Ascending aorta (tissue), 2 donors: Measurements from ENCODE around the gene C8G. TPM values are rescaled to one million over a fixed set of nuclear protein-coding genes. Genes with fewer than 3 reads are reported as not detected.

ENCODE experiments used
- DNase-seq, 2 donors: peaks; one replicate each; pipeline ENCODE4 v3.0.0-alpha.2; 2019; ENCODE audit warnings: low spot score in 2 of 2
- H3K27ac ChIP-seq, 2 donors: fragments of 200-600 bp; sonication (generic); one replicate each; pipeline ENCODE4 v1.5.1; 2016 to 2017; ENCODE audit warnings: mild to moderate bottlenecking in 1 of 2
- H3K27me3 ChIP-seq: fragments of 200-600 bp; sonication (generic); one replicate; pipeline ENCODE4 v1.5.1; 2017
- H3K36me3 ChIP-seq, 2 donors: fragments of 200-600 bp; sonication (generic); one replicate each; pipeline ENCODE4 v1.5.1; 2016
- H3K4me1 ChIP-seq, 2 donors: fragments of 200-600 bp; sonication (generic); one replicate each; pipeline ENCODE4 v1.5.1; 2016 to 2017; ENCODE audit warnings: mild to moderate bottlenecking in 1 of 2
- H3K4me3 ChIP-seq, 2 donors: fragments of 200-600 bp; sonication (generic); one replicate each; pipeline ENCODE4 v1.5.1; 2016 to 2017; ENCODE audit warnings: mild to moderate bottlenecking in 1 of 2
- H3K9me3 ChIP-seq, 2 donors: fragments of 200-600 bp; sonication (generic); one replicate each; pipeline ENCODE4 v1.5.1; 2016
- CTCF ChIP-seq, 3 experiments: fragments of 200-600 bp in 2 of 3; fragments of 450-650 bp in 1 of 3; sonication (generic) in 2 of 3; IDR thresholded peaks; one replicate each; pipeline ENCODE4 v1.5.1; 2016 to 2019; ENCODE audit warnings: antibody characterized with exemption in 3 of 3, mild to moderate bottlenecking in 1 of 3, moderate library complexity in 1 of 3
- intact Hi-C: fragments of 100-400 bp; cut with DNase I; formaldehyde crosslinking; loops from one replicate; pipeline ENCODE4 v1.15.1; 2023
- total RNA-seq: library from RNA; depleted of rRNA; stranded (reverse); fragments of >200 nt; gene quantifications from one replicate; pipeline ENCODE4 v1.1.0, GENCODE V29; 2016

Gene C8G
- total RNA-seq, 1 donor from 2014 or later = 8.6 TPM

- Histone ChIP-seq H3K4me1 (no peaks in the 10 kb centered on the region), H3K27ac (no peak overlapping the region), H3K36me3 (no peaks in the 10 kb centered on the region), H3K9me3 (no peaks in the 10 kb centered on the region), H3K27me3 (no peaks in the 10 kb centered on the region), H3K4me3 (no peak overlapping the region)
- intact Hi-C loops = no loop called here
- TF ChIP-seq CTCF (IDR thresholded peaks at IDR 0.05) = no peak
- no peak for DNase-seq
Measured at GRCh38 chr9:136969774-136970173, 24.7 kb downstream of the C8G start.

GRCh38 chr9:136970361-136970760 is 25.3 kb downstream of the C8G start:
- H3K9me3 ChIP-seq = no peaks in the 10 kb centered on the region
- no peaks in the 10 kb centered on the region for H3K27me3 ChIP-seq
- intact Hi-C loops = no loop called here
- H3K36me3 ChIP-seq = no peaks in the 10 kb centered on the region
- no peaks in the 10 kb centered on the region for H3K4me1 ChIP-seq
- H3K27ac ChIP-seq = no peak overlapping the region
- no peak for DNase-seq
- H3K4me3 ChIP-seq = no peak overlapping the region
- no peak for TF ChIP-seq CTCF (IDR thresholded peaks at IDR 0.05)

GRCh38 chr9:136971746-136972145 is 26.7 kb downstream of the C8G start:
- H3K4me3 ChIP-seq = no peak overlapping the region
- H3K36me3 ChIP-seq = no peaks in the 10 kb centered on the region
- TF ChIP-seq CTCF (IDR thresholded peaks at IDR 0.05) = no peak
- no peak overlapping the region for H3K27ac ChIP-seq
- H3K27me3 ChIP-seq = no peaks in the 10 kb centered on the region
- H3K9me3 ChIP-seq = no peaks in the 10 kb centered on the region
- no peak for DNase-seq
- H3K4me1 ChIP-seq = no peaks in the 10 kb centered on the region
- intact Hi-C loops = no loop called here

- Histone ChIP-seq H3K4me1 (no peaks in the 10 kb centered on the region), H3K4me3 (no peak overlapping the region), H3K9me3 (no peaks in the 10 kb centered on the region), H3K36me3 (no peaks in the 10 kb centered on the region), H3K27ac (no peak overlapping the region), H3K27me3 (no peaks in the 10 kb centered on the region)
- intact Hi-C loops = no loop called here
- DNase-seq = no peak
- TF ChIP-seq CTCF (IDR thresholded peaks at IDR 0.05) = no peak
Measured at GRCh38 chr9:136972335-136972734, 27.3 kb downstream of the C8G start.

- Histone ChIP-seq H3K9me3 (no peaks in the 10 kb centered on the region), H3K4me1 (peaks cover 3% of the 10 kb centered on the region in 2 donors), H3K36me3 (no peaks in the 10 kb centered on the region), H3K4me3 (no peak overlapping the region), H3K27ac (no peak overlapping the region), H3K27me3 (no peaks in the 10 kb centered on the region)
- intact Hi-C loops = no loop called here
- no peak for TF ChIP-seq CTCF (IDR thresholded peaks at IDR 0.05)
- DNase-seq = no peak
Measured at GRCh38 chr9:136972743-136973142, 27.7 kb downstream of the C8G start.
